SK-N-SH (cell line): ENCODE measurements around the gene UBE2D1. TPM values are rescaled to one million over a fixed set of nuclear protein-coding genes. Genes with fewer than 3 reads are reported as not detected.

Experiments used
- CTCF ChIA-PET: fragments of 300-600, 350-600 bp; formaldehyde crosslinking; extraction: SDS; loops from one replicate; lab custom pipeline; 2021; lab: Yijun Ruan, JAX
- POLR2A ChIA-PET: fragments of 350-600 bp; sonication (Branson Sonifier 250); formaldehyde crosslinking; extraction: SDS; loops from one replicate; lab custom pipeline; 2020; ENCODE audit warnings: antibody characterized with exemption, inconsistent platforms; lab: Yijun Ruan, JAX
- DNase-seq: peaks from one replicate; pipeline ENCODE4 v3.0.0; 2012
- H2AFZ ChIP-seq: fragments of 200-600 bp; sonication (generic); 2 replicates; pipeline ENCODE4 v1.8.1; 2016; ENCODE audit warnings: antibody characterized with exemption, mild to moderate bottlenecking, low read depth
- H3F3A ChIP-seq: fragments of 200-600 bp; sonication (generic); replicated peaks from 2 replicates; pipeline ENCODE3; 2016; ENCODE audit warnings: antibody characterized with exemption, mild to moderate bottlenecking; ENCODE audit not compliant: insufficient read depth
- H3K27ac ChIP-seq, 2 experiments: fragments of 200-500 bp in 1 of 2; fragments of 200-600 bp in 1 of 2; sonication (Bioruptor generic) in 1 of 2; sonication (generic), shearing (Covaris generic) in 1 of 2; 2 replicates each; pipeline versions ENCODE4 v1.5.1 to v1.6.1; 2014 to 2016; ENCODE audit warnings: low read depth in 2 of 2, inconsistent platforms in 1 of 2, low read length in 1 of 2, mild to moderate bottlenecking in 1 of 2, mixed read lengths in 1 of 2
- H3K27me3 ChIP-seq: fragments of 200-600 bp; sonication (generic), shearing (Covaris generic); 2 replicates; pipeline ENCODE4 v1.6.1; 2016; ENCODE audit warnings: mixed run types; ENCODE audit not compliant: insufficient read depth
- H3K36me3 ChIP-seq, 2 experiments: fragments of 200-500 bp in 1 of 2; fragments of 200-600 bp in 1 of 2; sonication (Bioruptor generic) in 1 of 2; sonication (generic) in 1 of 2; replicated peaks in 1 of 2; 2 replicates each; pipeline versions ENCODE3 to v1.5.1; 2014 to 2016; ENCODE audit warnings: low read length in 1 of 2, mild to moderate bottlenecking in 1 of 2; ENCODE audit not compliant: insufficient read depth in 2 of 2, control insufficient read depth in 1 of 2
- H3K4me1 ChIP-seq, 2 experiments: fragments of 200-500 bp in 1 of 2; fragments of 200-600 bp in 1 of 2; sonication (Bioruptor generic) in 1 of 2; sonication (generic), shearing (Covaris generic) in 1 of 2; 2 replicates each; pipeline versions ENCODE4 v1.5.1 to v1.6.1; 2014 to 2016; ENCODE audit warnings: low read depth in 1 of 2, low read length in 1 of 2, mixed run types in 1 of 2; ENCODE audit not compliant: insufficient read depth in 2 of 2, control insufficient read depth in 1 of 2
- H3K4me2 ChIP-seq: fragments of 200-600 bp; sonication (generic), shearing (Covaris generic); 2 replicates; pipeline ENCODE4 v1.6.1; 2017; ENCODE audit warnings: mixed run types
- H3K4me3 ChIP-seq, 2 experiments: fragments of 200-500 bp in 1 of 2; fragments of 200-600 bp in 1 of 2; sonication (Bioruptor generic) in 1 of 2; sonication (generic), shearing (Covaris generic) in 1 of 2; 2 replicates each; pipeline versions ENCODE4 v1.5.1 to v1.8.1; 2014 to 2016; ENCODE audit warnings: low read depth in 2 of 2, inconsistent platforms in 1 of 2, low read length in 1 of 2, mild to moderate bottlenecking in 1 of 2, mixed read lengths in 1 of 2, moderate library complexity in 1 of 2
- H3K79me2 ChIP-seq: fragments of 200-600 bp; sonication (generic); 2 replicates; pipeline ENCODE4 v1.8.1; 2017; ENCODE audit warnings: mild to moderate bottlenecking; ENCODE audit not compliant: insufficient read depth
- H3K9ac ChIP-seq: fragments of 200-600 bp; sonication (generic); 2 replicates; pipeline ENCODE4 v1.6.1; 2017; ENCODE audit warnings: mixed run types
- H3K9me2 ChIP-seq: fragments of 200-600 bp; sonication (generic); 2 replicates; pipeline ENCODE4 v1.6.1; 2017; ENCODE audit warnings: mixed run types
- H3K9me3 ChIP-seq: fragments of 200-600 bp; sonication (generic); 2 replicates; pipeline ENCODE4 v1.6.1; 2017; ENCODE audit warnings: mixed run types, mild to moderate bottlenecking, moderate library complexity
- H4K20me1 ChIP-seq: fragments of 200-600 bp; sonication (generic); 2 replicates; pipeline ENCODE4 v1.6.1; 2017; ENCODE audit warnings: mild to moderate bottlenecking, mixed run types; ENCODE audit not compliant: insufficient read depth
- EP300 ChIP-seq, 2 experiments: IDR thresholded peaks; 2 replicates each; pipeline versions ENCODE4 v1.4.0 to v1.6.1; 2012; ENCODE audit warnings: borderline replicate concordance in 1 of 2, low read depth in 1 of 2, low read length in 1 of 2
- FOXJ3 ChIP-seq: sonication (generic); formaldehyde crosslinking; IDR thresholded peaks from 2 replicates; pipeline ENCODE4 v1.5.1; 2020; ENCODE audit warnings: mild to moderate bottlenecking, missing genetic modification reagents
- GATA2 ChIP-seq: sonication (generic); formaldehyde crosslinking; IDR thresholded peaks from 2 replicates; pipeline ENCODE4 v1.5.0; 2020; ENCODE audit warnings: mild to moderate bottlenecking, missing genetic modification reagents
- JUND ChIP-seq: IDR thresholded peaks from 2 replicates; pipeline ENCODE4 v1.4.0; 2012
- MEF2A ChIP-seq: IDR thresholded peaks from 2 replicates; pipeline ENCODE4 v1.4.0; 2012; ENCODE audit warnings: low read depth, borderline replicate concordance
- MXI1 ChIP-seq: IDR thresholded peaks from 2 replicates; pipeline ENCODE4 v1.6.1; 2012; ENCODE audit warnings: mild to moderate bottlenecking, low read depth, low read length, improper control_type of control experiment
- NFIC ChIP-seq: IDR thresholded peaks from 2 replicates; pipeline ENCODE4 v1.4.0; 2012; ENCODE audit warnings: borderline replicate concordance
- POLR2AphosphoS5 ChIP-seq: IDR thresholded peaks from 2 replicates; pipeline ENCODE4 v1.6.1; 2012; ENCODE audit warnings: low read depth, low read length
- RAD21 ChIP-seq: IDR thresholded peaks from 2 replicates; pipeline ENCODE4 v1.6.1; 2012; ENCODE audit warnings: mild to moderate bottlenecking, low read length
- RXRA ChIP-seq: IDR thresholded peaks from 2 replicates; pipeline ENCODE4 v1.4.0; 2012; ENCODE audit warnings: low read depth, mild to moderate bottlenecking, borderline replicate concordance
- SIN3A ChIP-seq: IDR thresholded peaks from 2 replicates; pipeline ENCODE4 v1.6.1; 2012; ENCODE audit warnings: low read depth, mild to moderate bottlenecking, low read length, moderate library complexity, borderline replicate concordance
- SMC3 ChIP-seq: IDR thresholded peaks from 2 replicates; pipeline ENCODE4 v1.6.1; 2012; ENCODE audit warnings: low read depth, low read length, improper control_type of control experiment
- TAF1 ChIP-seq: IDR thresholded peaks from 2 replicates; pipeline ENCODE4 v1.6.1; 2012; ENCODE audit warnings: low read depth, mild to moderate bottlenecking, low read length, moderate library complexity, borderline replicate concordance
- TCF12 ChIP-seq: IDR thresholded peaks from 2 replicates; pipeline ENCODE4 v1.4.0; 2012
- TEAD4 ChIP-seq: IDR thresholded peaks from 2 replicates; pipeline ENCODE4 v1.4.0; 2012; ENCODE audit warnings: mild to moderate bottlenecking, borderline replicate concordance; ENCODE audit not compliant: insufficient read depth
- YY1 ChIP-seq: IDR thresholded peaks from 2 replicates; pipeline ENCODE4 v1.4.0; 2012; ENCODE audit warnings: low read depth, mild to moderate bottlenecking
- WGBS: methylation state at CpG from one replicate; pipeline ENCODE4 v1.1.6; 2017; ENCODE audit warnings: low lambda C conversion rate; 5-methylcytosine and 5-hydroxymethylcytosine counted together
- polyA plus RNA-seq, 3 experiments: library from polyadenylated mRNA; depleted of rRNA; stranded (reverse); fragments of >200 nt; gene quantifications; 2 replicates each; pipeline ENCODE4 v1.2.3, GENCODE V29; 2012
- TF ChIP-seq, protein P1 (sequence below): IDR thresholded peaks from 2 replicates; pipeline ENCODE4 v1.6.1; 2012; ENCODE audit warnings: mild to moderate bottlenecking, low read depth, low read length, moderate library complexity
- TF ChIP-seq, protein P2 (sequence below): IDR thresholded peaks from 2 replicates; pipeline ENCODE4; 2012

The UBE2D1 gene
- polyA plus RNA-seq, 1 of the 3 experiments (the other 2 are of a cell fraction) = 8.7 TPM

DNA sequence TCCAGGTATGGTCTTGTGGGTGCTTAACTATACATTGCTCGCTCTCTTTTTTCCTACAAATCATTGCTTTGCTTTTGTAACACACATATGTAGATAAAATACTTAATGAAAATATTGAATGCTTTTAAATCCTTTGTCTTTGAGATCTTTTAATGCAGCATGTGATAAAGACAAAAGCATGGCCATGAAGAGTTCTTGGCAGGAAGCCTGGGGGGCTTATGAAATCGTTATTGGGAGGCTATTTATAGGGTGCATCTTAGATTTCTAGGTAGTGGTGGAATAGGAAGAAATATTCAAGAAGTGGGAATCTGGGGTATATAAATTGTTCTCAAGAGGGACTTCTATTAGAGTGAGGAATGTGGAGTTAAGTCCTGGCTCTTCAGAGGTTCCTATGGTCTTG, 21.9 kb downstream of the UBE2D1 start:
- ChIA-PET POLR2A (no interaction called here), CTCF (no interaction called here)
- no peak for DNase-seq
- no peak for TF ChIP-seq GATA2
- no peak for TF ChIP-seq TCF12
- no peak for TF ChIP-seq MXI1
- no peak for TF ChIP-seq FOXJ3 (CRISPR knock-in tag)
- TF ChIP-seq RAD21 = no peak
- no peak for TF ChIP-seq SIN3A
- no peak for TF ChIP-seq EP300 (IDR thresholded peaks at IDR 0.05; ENCODE audit: borderline replicate concordance in 1 of 2, low read depth in 1 of 2, low read length in 1 of 2)
- TF ChIP-seq, protein P1, sequence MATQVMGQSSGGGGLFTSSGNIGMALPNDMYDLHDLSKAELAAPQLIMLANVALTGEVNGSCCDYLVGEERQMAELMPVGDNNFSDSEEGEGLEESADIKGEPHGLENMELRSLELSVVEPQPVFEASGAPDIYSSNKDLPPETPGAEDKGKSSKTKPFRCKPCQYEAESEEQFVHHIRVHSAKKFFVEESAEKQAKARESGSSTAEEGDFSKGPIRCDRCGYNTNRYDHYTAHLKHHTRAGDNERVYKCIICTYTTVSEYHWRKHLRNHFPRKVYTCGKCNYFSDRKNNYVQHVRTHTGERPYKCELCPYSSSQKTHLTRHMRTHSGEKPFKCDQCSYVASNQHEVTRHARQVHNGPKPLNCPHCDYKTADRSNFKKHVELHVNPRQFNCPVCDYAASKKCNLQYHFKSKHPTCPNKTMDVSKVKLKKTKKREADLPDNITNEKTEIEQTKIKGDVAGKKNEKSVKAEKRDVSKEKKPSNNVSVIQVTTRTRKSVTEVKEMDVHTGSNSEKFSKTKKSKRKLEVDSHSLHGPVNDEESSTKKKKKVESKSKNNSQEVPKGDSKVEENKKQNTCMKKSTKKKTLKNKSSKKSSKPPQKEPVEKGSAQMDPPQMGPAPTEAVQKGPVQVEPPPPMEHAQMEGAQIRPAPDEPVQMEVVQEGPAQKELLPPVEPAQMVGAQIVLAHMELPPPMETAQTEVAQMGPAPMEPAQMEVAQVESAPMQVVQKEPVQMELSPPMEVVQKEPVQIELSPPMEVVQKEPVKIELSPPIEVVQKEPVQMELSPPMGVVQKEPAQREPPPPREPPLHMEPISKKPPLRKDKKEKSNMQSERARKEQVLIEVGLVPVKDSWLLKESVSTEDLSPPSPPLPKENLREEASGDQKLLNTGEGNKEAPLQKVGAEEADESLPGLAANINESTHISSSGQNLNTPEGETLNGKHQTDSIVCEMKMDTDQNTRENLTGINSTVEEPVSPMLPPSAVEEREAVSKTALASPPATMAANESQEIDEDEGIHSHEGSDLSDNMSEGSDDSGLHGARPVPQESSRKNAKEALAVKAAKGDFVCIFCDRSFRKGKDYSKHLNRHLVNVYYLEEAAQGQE = no peak
- TF ChIP-seq RXRA = no peak
- TF ChIP-seq JUND = no peak
- TF ChIP-seq TEAD4 = no peak
- no peak for TF ChIP-seq SMC3
- no peak for TF ChIP-seq MEF2A
- no peak for TF ChIP-seq NFIC
- no peak for TF ChIP-seq POLR2AphosphoS5
- TF ChIP-seq TAF1 = no peak
- no peak for TF ChIP-seq YY1
- TF ChIP-seq, protein P2, sequence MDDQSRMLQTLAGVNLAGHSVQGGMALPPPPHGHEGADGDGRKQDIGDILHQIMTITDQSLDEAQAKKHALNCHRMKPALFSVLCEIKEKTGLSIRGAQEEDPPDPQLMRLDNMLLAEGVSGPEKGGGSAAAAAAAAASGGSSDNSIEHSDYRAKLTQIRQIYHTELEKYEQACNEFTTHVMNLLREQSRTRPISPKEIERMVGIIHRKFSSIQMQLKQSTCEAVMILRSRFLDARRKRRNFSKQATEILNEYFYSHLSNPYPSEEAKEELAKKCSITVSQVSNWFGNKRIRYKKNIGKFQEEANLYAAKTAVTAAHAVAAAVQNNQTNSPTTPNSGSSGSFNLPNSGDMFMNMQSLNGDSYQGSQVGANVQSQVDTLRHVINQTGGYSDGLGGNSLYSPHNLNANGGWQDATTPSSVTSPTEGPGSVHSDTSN = no peak
- no peaks in the 10 kb centered on the region; the same call in 1 of the 2 replicates for H3K9me2 ChIP-seq
- no peak overlapping the region for H3K9ac ChIP-seq
- peaks cover 11% of the 10 kb centered on the region; the same call in 1 of the 2 replicates for H4K20me1 ChIP-seq
- H3K27ac ChIP-seq = no peak overlapping the region
- peaks cover 0 to 6% of the 10 kb centered on the region in 2 experiments for H3K36me3 ChIP-seq
- peaks cover 4 to 8% of the 10 kb centered on the region in 2 experiments; a peak in 3 of 4 replicates for H3K4me1 ChIP-seq
- no peak overlapping the region for H3K4me2 ChIP-seq
- 52% methylated on average over 2 of the region's 2 CpGs for WGBS
- H3F3A ChIP-seq = peaks cover 9% of the 10 kb centered on the region
- H3K79me2 ChIP-seq = peaks cover 46% of the 10 kb centered on the region
- H2AFZ ChIP-seq = no peak overlapping the region
- H3K9me3 ChIP-seq = no peaks in the 10 kb centered on the region
- H3K27me3 ChIP-seq = no peaks in the 10 kb centered on the region
- no peak overlapping the region for H3K4me3 ChIP-seq
